Ascending aorta (tissue), 2 donors: Measurements from ENCODE around the gene OASL. TPM values are rescaled to one million over a fixed set of nuclear protein-coding genes. Genes with fewer than 3 reads are reported as not detected.

Source experiments
- DNase-seq, 2 donors: peaks; one replicate each; pipeline ENCODE4 v3.0.0-alpha.2; 2019; ENCODE audit warnings: low spot score in 2 of 2
- H3K27ac ChIP-seq, 2 donors: fragments of 200-600 bp; sonication (generic); one replicate each; pipeline ENCODE4 v1.5.1; 2016 to 2017; ENCODE audit warnings: mild to moderate bottlenecking in 1 of 2
- H3K27me3 ChIP-seq: fragments of 200-600 bp; sonication (generic); one replicate; pipeline ENCODE4 v1.5.1; 2017
- H3K36me3 ChIP-seq, 2 donors: fragments of 200-600 bp; sonication (generic); one replicate each; pipeline ENCODE4 v1.5.1; 2016
- H3K4me1 ChIP-seq, 2 donors: fragments of 200-600 bp; sonication (generic); one replicate each; pipeline ENCODE4 v1.5.1; 2016 to 2017; ENCODE audit warnings: mild to moderate bottlenecking in 1 of 2
- H3K4me3 ChIP-seq, 2 donors: fragments of 200-600 bp; sonication (generic); one replicate each; pipeline ENCODE4 v1.5.1; 2016 to 2017; ENCODE audit warnings: mild to moderate bottlenecking in 1 of 2
- H3K9me3 ChIP-seq, 2 donors: fragments of 200-600 bp; sonication (generic); one replicate each; pipeline ENCODE4 v1.5.1; 2016
- intact Hi-C: fragments of 100-400 bp; cut with DNase I; formaldehyde crosslinking; loops from one replicate; pipeline ENCODE4 v1.15.1; 2023
- total RNA-seq: library from RNA; depleted of rRNA; stranded (reverse); fragments of >200 nt; gene quantifications from one replicate; pipeline ENCODE4 v1.1.0, GENCODE V29; 2016
- TF ChIP-seq, protein P1 (sequence below), 3 experiments: fragments of 200-600 bp in 2 of 3; fragments of 450-650 bp in 1 of 3; sonication (generic) in 2 of 3; IDR thresholded peaks; one replicate each; pipeline ENCODE4 v1.5.1; 2016 to 2019; ENCODE audit warnings: antibody characterized with exemption in 3 of 3, mild to moderate bottlenecking in 1 of 3, moderate library complexity in 1 of 3

The OASL gene
- total RNA-seq, 1 donor from 2014 or later, result not detected

DNA sequence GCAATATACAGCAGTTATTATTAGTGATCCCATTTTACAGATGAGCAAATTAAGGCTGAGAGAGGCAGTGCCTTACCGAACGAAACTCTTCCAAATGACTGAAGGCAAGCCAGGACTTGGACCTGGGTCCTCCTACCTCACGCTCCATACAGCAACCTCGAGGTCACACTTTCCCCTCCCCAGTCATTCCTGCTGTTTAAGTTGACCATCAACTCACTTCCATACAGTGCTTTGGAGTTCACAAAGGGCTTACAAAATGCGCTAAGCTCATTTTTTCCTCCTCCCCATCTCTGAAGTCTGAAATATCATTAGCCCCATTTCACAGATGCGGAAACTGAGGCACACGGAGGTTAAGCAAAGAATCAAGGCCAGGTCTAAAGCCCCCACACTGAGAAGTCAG, 56.4 kb downstream of the OASL start:
- Histone ChIP-seq H3K4me3 (no peak overlapping the region), H3K9me3 (no peaks in the 10 kb centered on the region), H3K36me3 (no peaks in the 10 kb centered on the region), H3K27me3 (no peaks in the 10 kb centered on the region), H3K27ac (no peak overlapping the region), H3K4me1 (no peaks in the 10 kb centered on the region)
- intact Hi-C loops, result no loop called here
- TF ChIP-seq, protein P1, sequence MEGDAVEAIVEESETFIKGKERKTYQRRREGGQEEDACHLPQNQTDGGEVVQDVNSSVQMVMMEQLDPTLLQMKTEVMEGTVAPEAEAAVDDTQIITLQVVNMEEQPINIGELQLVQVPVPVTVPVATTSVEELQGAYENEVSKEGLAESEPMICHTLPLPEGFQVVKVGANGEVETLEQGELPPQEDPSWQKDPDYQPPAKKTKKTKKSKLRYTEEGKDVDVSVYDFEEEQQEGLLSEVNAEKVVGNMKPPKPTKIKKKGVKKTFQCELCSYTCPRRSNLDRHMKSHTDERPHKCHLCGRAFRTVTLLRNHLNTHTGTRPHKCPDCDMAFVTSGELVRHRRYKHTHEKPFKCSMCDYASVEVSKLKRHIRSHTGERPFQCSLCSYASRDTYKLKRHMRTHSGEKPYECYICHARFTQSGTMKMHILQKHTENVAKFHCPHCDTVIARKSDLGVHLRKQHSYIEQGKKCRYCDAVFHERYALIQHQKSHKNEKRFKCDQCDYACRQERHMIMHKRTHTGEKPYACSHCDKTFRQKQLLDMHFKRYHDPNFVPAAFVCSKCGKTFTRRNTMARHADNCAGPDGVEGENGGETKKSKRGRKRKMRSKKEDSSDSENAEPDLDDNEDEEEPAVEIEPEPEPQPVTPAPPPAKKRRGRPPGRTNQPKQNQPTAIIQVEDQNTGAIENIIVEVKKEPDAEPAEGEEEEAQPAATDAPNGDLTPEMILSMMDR (IDR thresholded peaks at IDR 0.05), result no peak
- DNase-seq, result no peak

DNA sequence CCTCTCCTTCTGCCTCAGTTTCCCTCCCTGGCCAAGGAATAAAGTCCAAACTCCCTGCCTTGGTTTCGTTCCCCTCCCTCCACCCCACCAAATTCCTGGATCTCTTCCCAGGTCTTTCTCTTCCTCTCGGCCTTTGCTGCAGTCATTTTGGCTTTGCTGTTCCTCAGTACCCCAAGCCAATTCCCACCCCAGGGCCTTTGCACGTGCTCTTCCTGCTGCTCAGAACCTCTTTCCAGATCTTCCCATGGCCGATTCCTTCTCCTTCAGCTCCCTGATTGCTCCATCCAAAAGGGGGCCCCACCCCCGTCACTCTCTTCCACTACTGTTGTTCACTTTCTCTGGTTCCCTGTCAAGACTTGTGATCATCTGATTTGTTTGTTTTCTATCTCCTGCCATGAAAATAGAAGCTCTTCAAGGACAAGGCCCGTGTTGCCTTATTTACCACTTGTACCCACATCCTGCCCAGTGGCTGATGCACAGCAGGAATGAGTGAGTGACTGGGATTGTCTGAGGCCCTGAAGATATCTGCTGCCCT, 57.6 kb downstream of the OASL start:
- intact Hi-C loops, result no loop called here
- H3K27me3 ChIP-seq, result no peaks in the 10 kb centered on the region
- H3K36me3 ChIP-seq, result no peaks in the 10 kb centered on the region
- no peak overlapping the region for H3K27ac ChIP-seq
- TF ChIP-seq, protein P1 (IDR thresholded peaks at IDR 0.05), result no peak
- H3K4me3 ChIP-seq, result no peak overlapping the region
- no peaks in the 10 kb centered on the region for H3K9me3 ChIP-seq
- no peak for DNase-seq
- no peaks in the 10 kb centered on the region for H3K4me1 ChIP-seq

DNA sequence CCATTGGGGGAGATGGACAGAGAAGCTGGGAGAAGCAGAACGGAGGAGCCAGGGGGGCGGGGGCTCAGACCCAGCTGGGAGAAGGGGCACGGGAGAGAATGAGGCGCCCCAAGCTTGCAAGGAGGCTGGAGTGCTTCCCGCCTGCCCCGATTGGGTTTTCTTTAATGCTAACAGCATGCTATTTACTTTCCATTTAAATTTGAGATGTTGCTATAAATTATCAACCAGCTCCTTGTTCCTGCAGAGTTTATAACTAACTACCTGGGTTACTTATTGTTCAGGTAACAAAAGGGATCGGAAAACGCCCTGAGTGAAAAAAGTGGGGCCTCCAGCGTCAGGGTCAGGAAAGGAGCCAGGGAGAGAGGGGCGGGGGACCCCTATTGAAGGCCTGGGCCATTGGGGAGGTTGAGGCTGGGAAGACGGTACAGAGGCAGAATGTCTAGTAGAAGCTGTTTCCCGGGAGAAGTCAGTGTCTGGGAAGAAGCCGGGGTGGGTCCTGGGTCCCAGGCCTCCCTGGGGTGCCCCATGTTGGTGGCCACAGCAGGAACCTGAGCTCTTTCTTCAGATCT, 58.2 kb downstream of the OASL start:
- Histone ChIP-seq H3K27me3 (no peaks in the 10 kb centered on the region), H3K4me3 (no peak overlapping the region), H3K9me3 (no peaks in the 10 kb centered on the region), H3K4me1 (no peaks in the 10 kb centered on the region), H3K27ac (no peak overlapping the region), H3K36me3 (no peaks in the 10 kb centered on the region)
- intact Hi-C loops, result no loop called here
- TF ChIP-seq, protein P1 (IDR thresholded peaks at IDR 0.05), result no peak
- no peak for DNase-seq

DNA sequence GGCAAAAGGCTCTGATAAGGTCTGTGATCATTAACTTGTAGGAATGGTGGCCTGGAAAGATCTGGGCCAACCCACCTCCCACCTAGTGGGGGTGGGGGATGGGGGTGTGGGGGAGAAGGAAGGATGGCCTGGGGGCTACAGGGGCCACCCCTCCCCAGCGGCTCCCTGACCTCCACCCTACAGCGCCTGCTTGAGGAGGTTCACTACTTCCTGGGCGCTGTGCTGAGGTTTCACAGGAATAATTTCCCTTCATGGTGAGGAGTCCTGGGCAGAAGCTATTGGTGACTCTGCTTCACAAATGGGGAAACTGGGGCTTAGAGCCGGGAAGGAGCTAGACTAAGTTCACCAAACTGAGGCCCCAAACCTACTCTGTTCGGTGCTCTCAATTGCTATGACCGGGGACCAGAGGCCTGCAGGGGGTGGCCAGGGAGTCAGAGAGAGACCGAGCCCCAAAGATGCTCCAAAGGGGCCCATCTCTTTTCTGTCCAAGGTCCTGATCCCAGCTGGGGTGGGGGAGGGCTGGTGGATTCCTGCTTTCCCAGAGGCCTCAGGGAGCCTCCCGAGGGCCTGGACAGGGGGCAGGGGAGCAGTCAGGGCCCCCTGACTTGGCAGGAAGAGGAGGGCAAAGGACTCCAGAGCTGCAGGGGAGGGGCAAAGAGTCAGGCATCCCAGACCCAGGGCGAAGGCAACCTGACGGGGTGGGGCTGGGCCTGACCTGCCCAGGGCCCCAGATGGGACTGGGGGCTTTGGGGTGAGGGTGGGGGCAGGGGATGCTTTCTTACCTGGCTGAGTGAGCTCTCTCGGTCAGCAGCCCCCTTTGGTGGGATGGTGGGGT, 59.0 kb downstream of the OASL start:
- intact Hi-C loops, result loop anchor here (10.0 kb wide), 1 partner anchor 255 kb away; the partner anchor contains the start of gene ACADS
- DNase-seq, result no peak
- H3K9me3 ChIP-seq, result no peaks in the 10 kb centered on the region
- no peak overlapping the region for H3K4me3 ChIP-seq
- no peaks in the 10 kb centered on the region for H3K4me1 ChIP-seq
- no peaks in the 10 kb centered on the region for H3K36me3 ChIP-seq
- no peaks in the 10 kb centered on the region for H3K27me3 ChIP-seq
- no peak overlapping the region for H3K27ac ChIP-seq
- TF ChIP-seq, protein P1 (IDR thresholded peaks at IDR 0.05), result no peak

DNA sequence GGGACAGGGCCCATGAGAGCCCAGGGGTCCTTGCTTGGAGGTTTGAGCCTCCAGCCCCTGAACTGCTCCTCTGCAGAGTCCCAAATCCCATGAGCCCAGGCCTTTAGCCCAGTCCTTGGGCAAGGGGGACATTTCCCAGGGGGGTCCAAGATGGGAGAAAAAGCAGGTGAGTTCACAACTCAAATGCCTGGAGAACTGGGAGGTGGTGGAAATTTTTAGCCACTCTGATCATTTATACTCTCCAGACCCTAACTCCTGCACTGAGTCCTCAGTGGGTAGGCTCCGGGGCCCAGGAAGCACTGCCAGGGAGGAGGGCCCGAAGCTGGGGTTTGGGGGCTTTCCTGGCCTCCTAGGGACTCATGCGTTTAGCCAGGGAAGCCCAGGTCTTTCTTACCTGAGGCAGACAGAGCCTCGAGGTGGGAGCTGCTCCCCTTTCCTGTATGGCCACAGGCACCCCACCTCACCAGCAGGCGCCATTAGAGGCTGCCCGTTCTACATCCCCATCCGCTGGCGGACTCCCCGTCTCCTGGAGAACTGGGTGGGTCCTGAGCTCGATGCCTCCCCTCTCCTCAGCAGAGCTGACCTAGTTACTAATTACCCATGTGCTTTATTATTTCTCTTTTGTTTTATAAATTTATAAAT, 59.7 kb downstream of the OASL start:
- no peak for DNase-seq
- no peaks in the 10 kb centered on the region for H3K4me1 ChIP-seq
- TF ChIP-seq, protein P1 (IDR thresholded peaks at IDR 0.05), result no peak
- H3K4me3 ChIP-seq, result no peak overlapping the region
- H3K27me3 ChIP-seq, result no peaks in the 10 kb centered on the region
- H3K27ac ChIP-seq, result no peak overlapping the region
- H3K9me3 ChIP-seq, result no peaks in the 10 kb centered on the region
- intact Hi-C loops, result loop anchor here (10.0 kb wide), 1 partner anchor 255 kb away; the partner anchor contains the start of gene ACADS
- H3K36me3 ChIP-seq, result no peaks in the 10 kb centered on the region
